Endometrium (tissue), 2 donors: ENCODE measurements around the gene KISS1R.
"Not testable (repeated sequence)": the region's sequence is repeated elsewhere in the genome, so short reads cannot be mapped to it uniquely, and the experiment has no call there.

Experiments used
- FAIRE-seq: peaks from 2 replicates; lab custom pipeline; 2012; peaks lifted over from hg19 to GRCh38; lab: Jason Lieb, UNC
- donor health status: control.
- donor health status: control.

The KISS1R gene

DNA sequence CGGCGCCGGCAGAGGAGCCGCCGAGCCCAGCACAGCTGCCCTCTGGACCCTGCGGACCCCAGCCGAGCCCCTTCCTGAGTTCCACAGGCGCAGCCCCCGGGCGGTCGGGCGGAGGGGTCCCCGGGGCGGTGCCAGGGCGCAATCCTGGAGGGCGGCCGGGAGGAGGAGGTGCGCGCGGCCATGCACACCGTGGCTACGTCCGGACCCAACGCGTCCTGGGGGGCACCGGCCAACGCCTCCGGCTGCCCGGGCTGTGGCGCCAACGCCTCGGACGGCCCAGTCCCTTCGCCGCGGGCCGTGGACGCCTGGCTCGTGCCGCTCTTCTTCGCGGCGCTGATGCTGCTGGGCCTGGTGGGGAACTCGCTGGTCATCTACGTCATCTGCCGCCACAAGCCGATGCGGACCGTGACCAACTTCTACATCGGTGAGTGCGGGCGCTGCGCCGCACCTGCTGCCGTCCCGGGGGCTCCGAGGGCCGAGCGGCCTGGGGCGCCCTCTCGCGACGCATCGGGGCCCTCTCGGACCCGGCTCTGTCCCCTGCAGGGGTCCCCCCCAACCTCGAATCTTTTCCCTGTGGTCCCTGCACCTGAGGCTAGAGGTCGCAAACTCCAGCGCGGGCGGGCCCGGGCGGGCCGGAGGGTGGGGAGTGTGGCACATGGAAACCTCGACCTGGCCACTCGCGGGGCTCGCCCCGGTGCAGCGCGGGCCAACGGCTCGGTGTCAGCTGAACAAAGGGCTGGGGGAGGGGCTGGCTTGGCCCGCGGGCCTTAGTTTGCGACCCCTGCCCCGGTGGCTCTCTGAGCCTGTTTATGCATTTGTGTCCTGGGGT lies at the start of gene KISS1R:
Gene KISS1R (plus strand): TSS at position 11 of the 829 bp plus-strand sequence. CDS start 170 bp downstream, at position 181.
- no peak for FAIRE-seq

DNA sequence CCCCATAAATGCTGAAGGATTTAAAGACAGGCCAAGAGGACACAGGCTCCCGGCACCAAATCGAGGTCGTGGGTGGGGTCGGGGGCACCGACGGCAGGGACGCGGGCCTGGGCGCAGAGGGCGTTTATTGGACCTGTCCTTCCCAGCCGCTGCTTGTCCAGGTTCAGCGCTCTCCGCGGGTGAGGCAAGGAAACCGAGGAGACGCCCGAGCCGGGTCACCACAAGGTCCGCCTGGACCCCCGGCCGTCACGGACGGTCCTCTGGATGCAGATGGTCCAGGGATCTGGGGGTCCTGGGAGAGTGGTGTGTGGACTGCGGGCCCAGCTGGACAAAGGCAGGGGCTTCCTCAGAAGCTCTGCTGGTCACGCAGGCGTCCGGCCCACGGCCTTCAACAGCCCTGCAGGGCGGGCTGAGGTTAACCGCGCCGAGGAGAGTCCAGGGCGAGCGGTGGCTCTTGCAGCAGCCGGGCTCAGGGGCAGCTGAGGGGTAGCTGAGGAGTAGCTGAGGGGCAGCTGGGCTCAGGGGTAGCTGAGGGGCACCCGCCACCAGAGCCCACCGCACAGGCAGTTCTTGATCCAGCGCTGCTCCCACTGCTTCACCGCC lies 49.2 kb upstream of the KISS1R start:
- FAIRE-seq: no peak

DNA sequence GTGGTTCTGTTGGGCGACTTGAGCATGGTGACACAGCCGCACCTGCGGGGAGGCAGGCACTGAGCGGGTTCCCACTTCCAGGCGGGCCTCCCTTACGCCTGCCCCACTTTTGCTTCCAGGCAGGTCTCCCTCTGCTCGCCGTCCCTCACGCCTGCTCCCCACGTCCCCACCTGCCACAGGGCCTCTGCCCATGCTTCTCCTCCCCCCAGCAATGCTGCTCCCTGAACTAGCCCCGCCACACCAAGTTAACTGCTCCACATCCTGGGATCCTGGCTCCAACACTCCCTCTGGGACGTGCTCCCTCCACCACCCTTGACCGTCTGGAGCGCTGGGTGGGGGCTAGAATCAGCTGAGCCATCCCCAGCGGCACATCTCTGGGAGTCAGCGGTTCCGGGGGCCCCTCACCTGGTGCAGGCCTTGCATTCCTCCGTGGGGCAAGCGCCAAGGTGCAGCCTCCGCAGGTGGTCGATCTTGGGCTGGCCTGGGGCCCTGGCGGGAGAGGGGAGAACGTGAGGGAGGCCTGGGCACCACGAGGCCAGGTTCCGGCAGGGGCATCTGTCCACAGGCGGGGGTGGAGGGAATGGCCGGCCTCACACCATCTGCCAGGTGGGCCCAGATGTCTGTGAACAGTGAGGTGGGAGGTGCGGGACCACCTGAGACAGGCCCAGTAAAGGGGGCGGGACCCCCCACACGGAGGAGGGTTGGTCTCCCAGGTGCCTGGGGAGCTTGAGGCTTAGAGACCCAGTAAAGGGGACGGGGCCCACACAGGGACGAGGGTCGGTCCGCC lies 48.5 kb upstream of the KISS1R start:
- no peak for FAIRE-seq

DNA sequence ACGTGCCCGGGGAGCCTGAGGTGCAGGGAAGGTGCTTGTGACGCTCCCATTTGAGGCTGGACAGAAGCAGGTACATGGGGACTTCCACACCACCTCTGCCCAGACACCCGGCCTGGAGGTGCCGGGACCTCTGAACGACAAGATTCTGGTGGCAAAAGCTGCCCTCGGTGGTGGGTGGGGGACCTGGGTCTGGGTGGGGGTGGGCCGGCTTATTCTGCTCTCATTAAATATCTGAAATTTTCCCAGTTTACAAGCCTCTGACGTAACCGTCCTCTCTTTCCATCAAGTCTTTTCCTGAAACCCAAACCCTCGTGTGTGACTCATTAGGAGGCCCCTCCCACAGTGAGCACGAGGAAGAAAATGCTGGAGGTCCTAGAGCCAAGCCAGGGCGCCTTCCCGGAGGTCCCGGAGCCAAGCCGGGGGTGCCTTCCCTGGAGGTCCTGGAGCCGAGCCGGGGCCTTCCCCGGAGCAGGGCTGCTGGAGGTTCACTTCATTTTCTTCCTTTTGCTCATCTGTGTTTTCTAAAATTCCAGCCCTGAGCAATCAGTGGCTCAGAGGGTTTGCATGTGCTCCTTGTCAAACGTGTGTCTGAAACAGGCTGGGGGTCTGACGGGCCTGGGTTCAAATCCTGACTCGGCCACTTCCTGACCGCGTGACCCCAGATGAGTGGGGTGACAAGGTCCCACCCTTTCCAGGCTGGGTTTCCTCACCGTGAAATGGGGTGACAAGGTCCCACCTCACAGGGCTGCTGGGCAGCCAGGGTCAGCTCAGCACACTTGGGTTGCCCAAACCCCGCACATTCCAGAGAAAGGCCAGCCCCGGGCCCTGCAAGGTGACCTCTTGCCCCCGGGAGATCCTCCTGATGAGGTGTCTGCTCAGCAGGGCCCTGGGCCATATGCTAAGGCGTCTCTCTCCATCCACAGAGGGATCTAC lies 47.6 kb upstream of the KISS1R start:
- no peak for FAIRE-seq

DNA sequence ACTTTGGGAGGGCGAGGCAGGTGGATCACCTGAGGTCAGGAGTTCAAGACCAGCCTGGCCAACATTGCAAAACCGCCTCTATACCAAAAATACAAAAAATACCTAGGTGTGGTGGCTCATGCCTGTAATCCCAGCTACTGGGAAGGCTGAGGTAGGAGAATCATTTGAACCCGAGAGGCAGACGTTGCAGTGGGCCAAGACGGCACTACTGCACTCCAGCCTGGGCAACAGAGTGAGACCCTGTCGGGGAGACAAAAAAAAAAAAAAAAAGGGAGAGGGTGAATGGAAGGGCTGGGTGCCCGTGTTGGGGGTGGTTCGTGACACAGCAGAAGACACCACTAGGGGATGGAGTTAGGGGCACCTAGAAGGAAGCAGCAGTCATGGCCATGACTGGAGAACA lies 46.8 kb upstream of the KISS1R start:
- no peak for FAIRE-seq

DNA sequence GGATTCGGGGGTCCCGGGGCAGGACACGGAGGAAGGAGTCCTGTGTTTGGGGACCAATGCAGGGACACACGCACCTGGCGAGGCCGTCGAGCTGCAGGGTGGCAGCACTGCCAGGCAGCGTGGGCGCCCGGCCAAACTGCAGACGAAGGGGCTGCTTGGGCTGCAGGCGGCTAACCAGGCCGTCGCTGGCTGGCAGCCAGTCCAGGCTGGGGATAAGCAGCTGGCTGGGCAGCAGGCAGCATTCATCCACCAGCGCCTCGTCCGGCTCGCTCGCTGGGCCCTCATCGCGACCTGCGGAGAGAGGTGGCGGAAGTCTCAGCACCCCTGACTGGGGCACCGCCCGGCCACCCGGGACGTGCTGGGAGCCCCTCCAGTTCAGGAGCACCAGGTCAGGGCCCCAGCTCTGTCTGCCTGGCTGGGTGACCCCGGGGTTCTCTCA lies 46.2 kb upstream of the KISS1R start:
- FAIRE-seq: no peak

DNA sequence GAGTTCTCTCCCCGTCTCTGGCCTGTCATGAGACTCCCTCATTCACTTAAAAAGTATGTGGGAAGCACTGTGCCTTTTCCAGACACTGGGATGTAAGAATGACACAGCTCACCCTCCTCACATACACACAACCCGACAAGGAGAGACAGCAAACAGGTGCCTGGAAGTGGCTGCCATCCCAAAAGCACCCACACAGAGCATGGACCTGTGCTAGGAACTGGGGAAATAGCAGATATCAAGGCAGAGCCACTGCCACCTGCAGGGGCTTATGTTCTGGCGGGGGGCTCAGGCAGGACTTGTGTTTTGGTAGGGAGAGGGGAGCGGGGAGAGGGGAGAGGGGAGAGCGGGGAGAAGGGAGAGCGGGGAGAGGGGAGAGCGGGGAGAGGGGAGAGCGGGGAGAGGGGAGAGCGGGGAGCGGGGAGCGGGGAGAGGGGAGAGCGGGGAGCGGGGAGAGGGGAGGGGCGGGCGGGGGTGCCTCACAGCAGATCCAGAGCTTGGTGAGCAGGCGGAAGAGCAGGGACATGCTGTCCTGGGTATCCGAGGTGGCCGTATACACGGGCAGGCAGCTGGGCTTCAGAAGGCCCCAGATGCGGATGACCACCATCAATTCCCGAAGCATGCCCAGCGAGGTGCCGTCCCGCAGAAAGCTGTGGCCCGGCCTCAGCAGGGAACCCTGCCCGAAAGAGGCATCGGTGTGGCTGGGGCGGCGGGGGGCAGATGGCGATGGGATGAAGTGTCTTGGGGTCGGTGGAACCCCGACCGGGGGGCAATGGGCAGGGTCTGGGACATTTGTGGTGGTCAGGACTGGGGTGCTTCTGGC lies 45.5 kb upstream of the KISS1R start:
- no peak for FAIRE-seq

DNA sequence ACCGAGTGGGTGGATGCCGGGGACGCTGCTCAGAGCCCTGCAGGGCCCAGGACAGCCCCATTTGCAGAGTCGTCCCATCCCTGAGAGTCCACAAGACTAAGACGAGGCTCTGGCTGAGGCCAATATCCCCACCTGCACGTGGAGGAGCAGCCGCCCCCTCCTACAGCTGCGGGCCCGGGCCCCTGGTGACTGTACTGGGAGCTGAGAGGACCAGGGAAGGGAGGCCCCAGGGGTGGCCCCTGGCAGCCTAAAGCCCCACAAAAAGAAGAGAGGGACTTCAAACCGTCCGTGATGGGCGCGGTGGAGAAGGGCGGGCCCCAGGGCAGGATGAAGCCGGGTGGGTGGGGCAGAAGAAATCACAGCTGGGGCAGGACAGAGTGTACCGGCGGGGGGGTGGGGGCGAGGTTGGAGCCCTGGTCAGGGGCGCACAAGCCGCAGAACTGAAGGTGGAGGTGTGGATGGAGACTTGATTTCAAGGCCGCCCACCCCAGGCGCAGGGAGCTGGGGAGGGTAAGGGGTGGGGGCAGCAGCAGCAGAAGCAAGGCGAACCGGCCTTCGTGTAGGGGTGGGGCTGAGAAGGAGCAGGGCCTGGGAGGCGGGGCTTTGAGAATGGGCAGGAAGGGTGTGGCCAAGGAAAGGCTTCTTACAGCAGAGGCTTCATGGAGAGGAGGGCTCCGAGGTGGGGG lies 44.7 kb upstream of the KISS1R start:
- FAIRE-seq: no peak

DNA sequence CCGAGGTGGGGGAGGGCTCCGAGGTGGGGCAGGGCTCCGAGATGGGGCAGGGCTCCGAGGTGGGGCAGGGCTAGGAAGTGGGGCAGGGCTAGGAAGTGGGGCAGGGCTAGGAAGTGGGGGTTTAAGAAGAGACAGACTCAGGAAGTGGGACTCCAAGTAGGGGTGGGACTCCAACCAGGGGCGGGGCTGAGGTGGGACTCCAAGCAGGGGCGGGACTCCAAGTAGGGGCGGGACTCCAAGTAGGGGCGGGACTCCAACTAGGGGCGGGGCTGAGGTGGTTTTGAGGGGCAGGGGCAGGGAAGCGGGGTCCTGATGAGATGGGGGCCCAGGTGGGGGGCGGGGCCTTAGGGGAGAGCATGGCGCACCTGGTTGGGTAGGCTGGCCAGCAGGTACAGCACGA lies 44.0 kb upstream of the KISS1R start:
- FAIRE-seq: no peak

DNA sequence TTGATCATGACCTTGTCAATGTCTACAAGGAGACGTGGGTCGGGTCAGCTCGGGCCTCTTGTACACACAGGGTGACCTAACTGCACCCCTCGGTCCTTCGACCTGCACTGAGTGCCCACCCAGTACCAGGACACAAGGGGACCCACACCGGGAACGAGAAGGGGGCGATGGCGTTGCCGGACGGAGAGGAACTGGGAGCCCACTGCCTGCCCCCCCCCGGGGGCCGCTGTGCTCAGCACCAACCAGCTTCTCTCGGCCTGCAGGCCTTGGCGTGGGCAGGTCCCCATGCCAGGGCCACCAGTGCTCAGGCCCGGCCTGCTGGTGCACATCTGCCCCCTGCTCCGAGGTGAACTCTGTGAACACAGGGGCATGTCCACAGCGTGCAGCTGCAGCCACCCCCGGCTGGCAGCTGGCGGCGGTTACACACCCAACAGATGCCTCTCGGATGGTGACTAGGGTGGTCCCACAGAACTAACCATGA lies 43.5 kb upstream of the KISS1R start:
- FAIRE-seq: no peak

DNA sequence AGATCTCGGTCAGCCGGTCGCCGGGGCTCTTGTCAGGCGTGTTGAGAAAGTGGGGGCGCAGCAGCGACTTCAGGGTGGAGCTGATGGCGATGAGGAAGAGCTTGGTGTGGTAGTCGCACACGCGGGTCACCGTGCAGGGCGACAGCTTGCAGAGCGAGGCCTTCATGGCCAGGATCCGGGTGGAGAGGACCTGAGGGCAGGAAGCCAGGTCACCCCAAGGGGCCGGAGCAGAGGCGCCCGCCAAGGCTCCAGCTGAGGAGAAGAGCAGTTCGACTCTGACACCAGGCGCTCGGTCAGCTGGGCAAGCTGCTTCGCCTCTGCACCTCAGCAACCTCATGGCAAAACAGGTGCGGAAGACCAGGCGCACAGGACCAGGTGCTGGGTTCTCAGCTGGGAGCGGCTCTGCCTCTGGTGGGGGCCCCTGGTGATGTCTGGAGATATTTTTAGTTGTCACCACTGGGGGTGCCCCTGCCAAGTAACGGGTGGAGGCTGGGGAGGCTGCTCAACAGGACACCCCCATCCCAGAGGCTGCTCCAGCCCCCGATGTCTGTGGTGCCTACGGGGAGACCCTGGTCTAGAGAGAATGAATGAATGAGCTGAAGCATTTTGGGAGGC lies 41.8 kb upstream of the KISS1R start:
- no peak for FAIRE-seq

DNA sequence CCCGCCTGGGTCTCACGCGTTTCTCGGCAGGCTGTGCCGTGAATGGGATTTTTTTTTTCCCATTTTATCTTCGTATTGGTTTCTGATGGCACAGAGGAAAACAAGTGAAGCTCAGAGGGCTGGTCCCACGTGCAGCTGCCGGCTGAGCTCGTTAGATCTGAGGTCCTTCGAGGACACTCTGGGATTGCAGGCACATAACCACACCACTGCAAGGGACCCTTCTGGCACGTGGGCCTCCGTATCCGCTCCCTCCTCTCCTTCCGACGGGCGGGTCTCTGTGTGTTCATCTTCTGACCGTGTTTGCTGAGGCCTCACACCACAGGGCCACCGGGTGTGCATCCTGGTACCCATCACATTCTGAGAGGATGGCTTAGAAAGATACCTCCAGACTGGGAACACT lies 41.0 kb upstream of the KISS1R start:
- FAIRE-seq: no peak

DNA sequence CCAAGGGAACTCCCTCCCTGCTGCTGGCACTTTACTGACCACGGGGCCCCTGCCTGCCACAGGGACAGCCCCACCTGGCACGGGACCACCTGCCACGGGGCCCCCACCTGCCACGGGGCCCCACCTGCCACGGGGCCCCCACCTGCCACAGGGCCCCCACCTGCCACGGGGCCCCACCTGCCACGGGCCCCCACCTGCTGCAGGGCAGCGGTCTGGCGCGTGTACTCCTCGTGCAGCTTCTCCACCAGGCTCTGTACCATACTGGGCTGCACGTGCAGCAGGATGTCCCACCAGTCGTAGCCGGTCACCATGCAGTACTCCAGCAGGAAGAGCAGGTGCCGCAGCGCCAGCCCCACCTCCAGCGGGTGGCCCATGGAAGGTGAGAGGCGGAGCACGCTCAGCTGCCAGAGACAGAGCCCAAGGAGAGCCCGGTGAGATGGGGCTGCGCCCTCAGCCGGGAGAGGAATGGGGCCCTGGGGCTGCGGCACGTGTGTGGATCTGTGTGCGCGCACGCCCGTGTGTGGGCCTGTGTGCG lies 40.3 kb upstream of the KISS1R start:
- FAIRE-seq: no peak

DNA sequence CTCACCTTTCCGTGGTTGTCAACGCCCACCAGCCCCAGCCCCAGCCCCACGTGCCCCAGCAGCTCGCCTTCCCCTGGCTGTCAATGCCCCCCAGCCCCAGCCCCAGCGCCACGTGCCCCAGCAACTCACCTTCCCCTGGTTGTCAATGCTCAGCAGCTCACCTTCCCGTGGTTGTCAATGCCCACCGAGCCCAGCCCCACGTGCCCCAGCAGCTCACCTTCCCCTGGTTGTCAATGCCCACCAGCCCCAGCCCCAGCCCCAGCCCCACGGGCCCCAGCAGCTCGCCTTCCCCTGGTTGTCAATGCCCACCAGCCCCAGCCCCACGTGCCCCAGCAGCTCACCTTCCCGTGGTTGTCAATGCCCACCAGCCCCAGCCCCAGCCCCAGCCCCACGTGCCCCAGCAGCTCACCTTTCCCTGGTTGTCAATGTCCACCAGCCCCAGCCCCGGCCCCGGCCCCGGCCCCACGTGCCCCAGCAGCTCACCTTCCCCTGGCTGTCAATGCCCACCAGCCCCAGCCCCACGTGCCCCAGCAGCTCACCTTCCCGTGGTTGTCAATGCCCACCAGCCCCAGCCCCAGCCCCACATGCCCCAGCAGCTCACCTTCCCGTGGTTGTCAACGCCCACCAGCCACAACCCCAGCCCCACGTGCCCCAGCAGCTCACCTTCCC lies 39.0 kb upstream of the KISS1R start:
- FAIRE-seq: not testable (repeated sequence)

DNA sequence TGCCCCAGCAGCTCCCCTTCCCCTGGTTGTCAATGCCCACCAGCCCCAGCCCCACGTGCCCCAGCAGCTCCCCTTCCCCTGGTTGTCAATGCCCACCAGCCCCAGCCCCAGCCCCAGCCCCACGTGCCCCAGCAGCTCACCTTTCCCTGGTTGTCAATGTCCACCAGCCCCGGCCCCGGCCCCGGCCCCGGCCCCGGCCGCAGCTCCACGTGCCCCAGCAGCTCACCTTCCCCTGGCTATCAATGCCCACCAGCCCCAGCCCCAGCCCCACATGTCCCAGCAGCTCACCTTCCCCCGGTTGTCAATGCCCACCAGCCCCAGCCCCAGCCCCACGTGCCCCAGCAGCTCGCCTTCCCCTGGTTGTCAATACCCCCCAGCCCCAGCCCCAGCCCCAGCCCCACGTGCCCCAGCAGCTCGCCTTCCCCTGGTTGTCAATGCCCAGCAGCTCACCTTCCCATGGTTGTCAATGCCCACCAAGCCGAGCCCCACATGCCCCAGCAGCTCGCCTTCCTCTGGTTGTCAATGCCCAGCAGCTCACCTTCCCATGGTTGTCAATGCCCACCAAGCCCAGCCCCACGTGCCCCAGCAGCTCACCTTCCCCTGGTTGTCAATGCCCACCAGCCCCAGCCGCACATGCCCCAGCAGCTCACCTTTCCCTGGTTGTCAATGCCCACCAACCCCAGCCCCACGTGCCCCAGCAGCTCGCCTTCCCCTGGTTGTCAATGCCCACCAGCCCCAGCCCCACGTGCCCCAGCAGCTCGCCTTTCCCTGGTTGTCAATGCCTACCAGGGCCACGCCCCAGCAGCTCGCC lies 38.2 kb upstream of the KISS1R start:
- FAIRE-seq: not testable (repeated sequence)

DNA sequence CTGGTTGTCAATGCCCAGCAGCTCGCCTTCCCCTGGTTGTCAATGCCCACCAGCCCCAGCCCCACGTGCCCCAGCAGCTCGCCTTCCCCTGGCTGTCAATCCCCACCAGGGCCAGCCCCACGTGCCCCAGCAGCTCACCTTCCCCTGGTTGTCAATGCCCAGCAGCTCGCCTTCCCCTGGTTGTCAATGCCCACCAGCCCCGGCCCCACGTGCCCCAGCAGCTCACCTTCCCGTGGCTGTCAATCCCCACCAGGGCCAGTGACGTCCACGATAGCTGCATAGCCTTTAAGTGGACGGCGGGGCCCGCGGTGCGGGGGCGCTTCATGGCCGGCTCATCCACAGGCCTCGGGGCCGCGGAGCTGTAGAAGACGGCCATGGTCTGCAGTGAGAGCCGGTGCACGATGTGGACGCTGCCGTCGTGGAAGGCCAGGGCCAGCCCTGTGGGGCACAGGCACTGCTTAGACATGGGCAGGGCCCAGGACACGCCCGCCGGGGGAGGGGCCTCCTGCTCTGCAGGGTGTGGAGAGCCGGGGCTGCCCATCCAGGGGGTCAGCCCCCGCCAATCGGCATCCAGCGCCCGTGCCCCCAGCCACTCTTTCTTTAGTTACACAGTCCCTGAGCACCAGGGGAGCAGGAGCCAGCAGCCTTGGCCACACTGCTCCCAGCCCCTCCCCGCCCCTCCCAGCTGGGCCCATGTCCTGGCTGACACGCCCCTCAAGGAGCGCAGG lies 37.3 kb upstream of the KISS1R start:
- no peak for FAIRE-seq

DNA sequence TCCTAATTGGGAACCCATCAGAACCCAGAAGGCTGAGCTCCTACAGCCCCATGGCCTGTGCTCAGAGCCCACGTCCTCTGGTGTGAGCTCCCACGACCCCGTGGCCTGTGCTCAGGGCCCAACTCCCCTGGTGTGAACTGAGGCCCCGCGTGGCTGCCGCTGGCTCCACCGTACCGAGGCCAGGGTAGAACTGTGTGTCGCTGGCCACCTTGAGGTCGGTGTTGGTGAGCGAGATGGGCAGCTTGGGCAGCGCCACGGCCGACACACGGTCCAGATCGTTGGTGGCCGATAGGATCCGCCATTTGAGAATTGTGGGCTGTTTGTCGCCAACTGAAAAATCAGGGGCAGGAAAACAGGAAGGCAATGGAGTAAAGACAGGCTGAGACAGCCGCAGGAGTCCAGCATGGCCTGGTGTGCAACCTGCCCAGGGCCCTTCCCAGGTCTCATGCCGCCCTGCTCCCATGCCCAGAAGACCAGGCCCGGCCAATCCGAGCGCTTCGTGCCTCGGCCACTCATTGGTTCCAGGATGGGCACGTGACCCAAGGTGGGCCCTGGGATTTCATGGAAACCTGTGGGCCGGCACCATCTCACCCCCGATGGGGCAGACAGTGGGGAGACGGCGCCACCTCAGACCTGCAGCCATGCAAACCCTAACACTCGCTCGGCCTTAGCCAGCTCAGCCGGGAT lies 35.6 kb upstream of the KISS1R start:
- no peak for FAIRE-seq
